Transverse colon (tissue), 4 donors: ENCODE data around the gene SLC51B. TPM values are rescaled to one million over a fixed set of nuclear protein-coding genes. Genes with fewer than 3 reads are reported as not detected.
A peak's percentile ranks its signal among the peaks of the same experiment; 100 is the strongest.

Source experiments
- DNase-seq: peaks from one replicate; pipeline ENCODE4 v3.0.0-alpha.2; 2019
- H3K27ac ChIP-seq, 4 donors: fragments of 200-600 bp; sonication (generic); 2 replicates each; pipeline ENCODE4 v1.5.1; 2016 to 2018; ENCODE audit warnings: inconsistent platforms in 4 of 4
- H3K27me3 ChIP-seq: fragments of 200-600 bp; sonication (generic); 2 replicates; pipeline ENCODE4 v1.5.1; 2017; ENCODE audit warnings: inconsistent platforms
- H3K36me3 ChIP-seq, 4 donors: fragments of 200-600 bp; sonication (generic); 2 replicates each; pipeline ENCODE4 v1.5.1; 2017 to 2019; ENCODE audit warnings: inconsistent platforms in 4 of 4
- H3K4me1 ChIP-seq, 4 donors: fragments of 200-600 bp; sonication (generic); 2 replicates each; pipeline ENCODE4 v1.5.1; 2017 to 2020; ENCODE audit warnings: inconsistent platforms in 4 of 4
- H3K4me3 ChIP-seq, 4 donors: fragments of 200-600 bp; sonication (generic); 1 replicate in 1 of 4; 2 replicates in 3 of 4; pipeline versions ENCODE4 v1.5.1 to v1.6.1; 2017 to 2019; ENCODE audit warnings: inconsistent platforms in 4 of 4
- H3K9me3 ChIP-seq, 2 donors: fragments of 200-600 bp; sonication (generic); 2 replicates each; pipeline ENCODE4 v1.5.1; 2017 to 2019; ENCODE audit warnings: inconsistent platforms in 2 of 2
- CTCF ChIP-seq, 5 experiments: fragments of 200-600 bp in 3 of 5; fragments of 450-650 bp in 2 of 5; sonication (generic) in 3 of 5; IDR thresholded peaks; 1 replicate in 2 of 5; 2 replicates in 3 of 5; pipeline ENCODE4 v1.5.1; 2016 to 2017; ENCODE audit warnings: antibody characterized with exemption in 5 of 5, inconsistent platforms in 3 of 5, mild to moderate bottlenecking in 2 of 5, moderate library complexity in 1 of 5
- EP300 ChIP-seq: sonication (generic); formaldehyde crosslinking; IDR thresholded peaks from one replicate; pipeline ENCODE4 v1.6.1; 2017; ENCODE audit warnings: antibody characterized with exemption, low read depth
- POLR2A ChIP-seq: fragments of 450-650 bp; IDR thresholded peaks from one replicate; pipeline ENCODE4 v1.6.1; 2016; ENCODE audit warnings: antibody characterized with exemption, mild to moderate bottlenecking, moderate library complexity
- POLR2AphosphoS5 ChIP-seq, 3 donors: sonication (generic); formaldehyde crosslinking; IDR thresholded peaks; one replicate each; pipeline ENCODE4 v1.6.1; 2016; ENCODE audit warnings: antibody characterized with exemption in 3 of 3
- WGBS, 2 donors: methylation state at CpG; one replicate each; pipeline ENCODE4 v1.1.5; 2018; ENCODE audit warnings: low coverage in 1 of 2; 5-methylcytosine and 5-hydroxymethylcytosine counted together
- in situ Hi-C, 4 donors: fragments of 200-750 bp; cut with MboI; loops; one replicate each; pipeline versions ENCODE4 v1.15.0 to v1.15.1; 2017; ENCODE audit warnings: low sequenced_read_pairs in 3 of 4, low pct_ligation_motif_present in 1 of 4, low pct_unique_long_range_greater_than_20kb in 1 of 4
- intact Hi-C: fragments of 100-400 bp; cut with DNase I; formaldehyde crosslinking; loops from one replicate; pipeline ENCODE4 v1.15.1; 2023; ENCODE audit warnings: low total_unique reads
- total RNA-seq, 4 donors: library from RNA; depleted of rRNA; stranded (reverse); fragments of >200 nt; gene quantifications; one replicate each; pipeline ENCODE4 v1.1.0, GENCODE V29; 2016

Gene SLC51B
- total RNA-seq: 100 to 1,000 TPM in 2 of 4 donors, 10 to 100 TPM in 1, 1 to 10 TPM in 1; 3.4 to 150 (median 121) TPM

GRCh38 chr15:65044724-65045481 lies at the start of gene SLC51B:
SLC51B (plus strand) TSS chr15:65045387; CDS start chr15:65050005, 4,618 bp downstream.
- 45% methylated on average over 7 of the region's 7 CpGs; no CpG with 5 or more reads in 1 of the 2 donors for WGBS, 2 donors
- peak; percentile 56 for TF ChIP-seq POLR2A
- peak; percentile 49 to 92 (median 91) for TF ChIP-seq POLR2AphosphoS5 (IDR thresholded peaks at IDR 0.05)
- TF ChIP-seq CTCF (IDR thresholded peaks at IDR 0.05): no peak
- H3K27ac ChIP-seq: peak within 1 kb of the TSS; percentile 83 to 86 (median 84)

GRCh38 chr15:64997066-64997465 lies 48.1 kb upstream of the SLC51B start:
- Histone ChIP-seq H3K36me3 (peaks cover 0 to 5% (median under 1%) of the 10 kb centered on the region in 4 donors), H3K4me1 (no peaks in the 10 kb centered on the region), H3K9me3 (no peaks in the 10 kb centered on the region), H3K4me3 (no peak overlapping the region), H3K27me3 (no peaks in the 10 kb centered on the region), H3K27ac (no peak overlapping the region)
- TF ChIP-seq EP300 (no peak), CTCF (IDR thresholded peaks at IDR 0.05) (no peak), POLR2AphosphoS5 (IDR thresholded peaks at IDR 0.05) (no peak), POLR2A (no peak)
- no peak for DNase-seq
- in situ Hi-C loops: no loop called here
- intact Hi-C loops: no loop called here
- WGBS, 2 donors: 50 to 77% methylated on average over 2 to 5 of the region's 5 CpGs

More at GRCh38 chr15:65044724-65045481, at the start of gene SLC51B:
- Histone ChIP-seq H3K4me1 (peaks cover 12 to 49% (median 44%) of the 10 kb centered on the region in 4 donors), H3K4me3 (peak within 1 kb of the TSS in 1 of 4 donors; percentile 40), H3K9me3 (no peaks in the 10 kb centered on the region), H3K27me3 (no peaks in the 10 kb centered on the region), H3K36me3 (no peaks in the 10 kb centered on the region)
- intact Hi-C loops (no loop called here), in situ Hi-C loops (loop anchor here in 3 of 4 donors (25.0 kb wide), 1 partner anchor 242 kb away; the partner anchor contains the start of genes PARP16 (in 3 of the 3) and RNU5A-1 (in 3 of the 3))
- DNase-seq: peak; percentile 78

DNA sequence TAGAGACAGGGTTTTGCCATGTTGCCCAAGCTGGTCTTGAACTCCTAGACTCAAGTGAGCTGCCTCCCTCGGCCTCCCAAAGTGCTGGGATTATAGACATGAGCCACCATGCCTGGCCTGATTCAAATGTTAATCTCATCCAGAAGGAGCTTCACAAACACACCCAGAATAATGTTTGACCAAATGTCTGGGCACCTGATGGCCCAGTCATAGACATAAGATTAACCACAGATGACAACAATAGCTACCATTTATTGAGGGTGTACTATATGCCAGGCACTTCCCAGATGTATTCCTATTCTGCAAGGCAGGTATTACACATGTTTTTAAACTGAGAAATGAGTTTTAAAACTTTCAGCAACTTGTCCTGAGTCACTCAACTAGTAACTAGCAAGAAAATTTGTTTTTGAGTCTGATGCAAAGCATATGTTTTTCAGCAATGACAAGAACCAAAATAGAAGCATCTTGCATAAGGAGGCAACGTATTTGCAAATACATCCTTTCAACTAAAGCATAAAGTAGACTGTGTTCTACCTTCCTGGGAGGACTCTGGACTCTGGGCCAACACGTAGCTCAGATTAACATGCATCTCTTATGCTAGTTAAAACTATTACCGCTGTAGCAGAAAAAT lies 47.3 kb upstream of the SLC51B start:
- no peaks in the 10 kb centered on the region for H3K27me3 ChIP-seq
- intact Hi-C loops (no loop called here), in situ Hi-C loops (no loop called here)
- H3K9me3 ChIP-seq: no peaks in the 10 kb centered on the region
- WGBS, 2 donors: 82 to 87% methylated on average over 3 to 4 of the region's 4 CpGs
- peaks cover 0 to 12% (median 4%) of the 10 kb centered on the region in 4 donors for H3K36me3 ChIP-seq
- no peak overlapping the region for H3K27ac ChIP-seq
- H3K4me1 ChIP-seq: no peaks in the 10 kb centered on the region
- DNase-seq: no peak
- TF ChIP-seq CTCF (IDR thresholded peaks at IDR 0.05): no peak
- TF ChIP-seq POLR2AphosphoS5 (IDR thresholded peaks at IDR 0.05): no peak
- no peak for TF ChIP-seq EP300
- TF ChIP-seq POLR2A: no peak
- no peak overlapping the region for H3K4me3 ChIP-seq

- DNase-seq: no peak
- WGBS, 2 donors: 88 to 92% methylated on average over 3 of the region's 3 CpGs
- TF ChIP-seq EP300: no peak
- TF ChIP-seq POLR2A: no peak
- no peak for TF ChIP-seq POLR2AphosphoS5 (IDR thresholded peaks at IDR 0.05)
- TF ChIP-seq CTCF (IDR thresholded peaks at IDR 0.05): no peak
- Histone ChIP-seq H3K4me3 (no peak overlapping the region), H3K27ac (no peak overlapping the region), H3K9me3 (no peaks in the 10 kb centered on the region), H3K27me3 (no peaks in the 10 kb centered on the region), H3K4me1 (no peaks in the 10 kb centered on the region), H3K36me3 (peaks cover 0 to 12% (median 4%) of the 10 kb centered on the region in 4 donors)
- intact Hi-C loops: no loop called here
- in situ Hi-C loops: loop anchor here in 1 of 4 donors (25.0 kb wide), 1 partner anchor 593 kb away; no protein-coding TSS in a partner anchor
Measured at GRCh38 chr15:65004993-65005392, 40.2 kb upstream of the SLC51B start.
